ENCODE data around the gene ARRDC3.

ARRDC3 gene

GRCh38 chr5:91361790-91362189 is 21.3 kb downstream of the ARRDC3 start:
- ChIA-PET CTCF (interaction anchor here (0.6 kb wide), 1 partner anchor 26 kb away, joined by 3 read pairs; no protein-coding TSS in a partner anchor), POLR2A (no interaction called here)
- H3K4me3 ChIP-seq (ENCODE audit: low read depth, low read length), result no peak overlapping the region

More at GRCh38 chr5:91361790-91362189, 21.3 kb downstream of the ARRDC3 start:
- no peaks in the 10 kb centered on the region for H3K4me1 ChIP-seq (ENCODE audit: control insufficient read depth, insufficient read depth, low read length)
- H3K27ac ChIP-seq (ENCODE audit: extremely low read depth, low read depth, low read length), result no peak overlapping the region
- TF ChIP-seq PRDM10 (tag by site-specific recombination; IDR thresholded peaks at IDR 0.05), result no peak
- no peak for TF ChIP-seq ZBTB11 (tag by site-specific recombination; conservative IDR thresholded peaks at IDR 0.05; ENCODE audit: low read depth)
- no peak for TF ChIP-seq PATZ1 (tag by site-specific recombination; IDR thresholded peaks at IDR 0.05)
- no peak for TF ChIP-seq ZNF596 (tag by site-specific recombination; IDR thresholded peaks at IDR 0.05)
- no peak for TF ChIP-seq SCRT2 (tag by site-specific recombination; IDR thresholded peaks at IDR 0.05)
- TF ChIP-seq ZNF473 (tag by site-specific recombination; IDR thresholded peaks at IDR 0.05), result no peak
- TF ChIP-seq ZNF561 (tag by site-specific recombination; IDR thresholded peaks at IDR 0.05; ENCODE audit: borderline replicate concordance), result no peak
- no peak for TF ChIP-seq HOXC10 (CRISPR knock-in tag; IDR thresholded peaks at IDR 0.05)
- TF ChIP-seq ZNF776 (tag by site-specific recombination; IDR thresholded peaks at IDR 0.05; ENCODE audit: borderline replicate concordance), result no peak
- no peak for TF ChIP-seq ZNF221 (tag by site-specific recombination; IDR thresholded peaks at IDR 0.05; ENCODE audit: borderline replicate concordance)
- TF ChIP-seq PRDM4 (tag by site-specific recombination; IDR thresholded peaks at IDR 0.05), result no peak
- TF ChIP-seq ZXDB (tag by site-specific recombination; IDR thresholded peaks at IDR 0.05), result no peak
- TF ChIP-seq ZBTB26 (tag by site-specific recombination; optimal IDR thresholded peaks at IDR 0.05), result no peak
- TF ChIP-seq KLF1 (tag by site-specific recombination; IDR thresholded peaks at IDR 0.05), result no peak
- TF ChIP-seq ZFP41 (tag by site-specific recombination; IDR thresholded peaks at IDR 0.05; ENCODE audit: borderline replicate concordance), result no peak
- no peak for TF ChIP-seq ZNF211 (tag by site-specific recombination; IDR thresholded peaks at IDR 0.05; ENCODE audit: low read depth)
- no peak for TF ChIP-seq ZNF558 (tag by site-specific recombination; IDR thresholded peaks at IDR 0.05)
- no peak for TF ChIP-seq ZNF768 (tag by site-specific recombination; IDR thresholded peaks at IDR 0.05)
- H3K9me3 ChIP-seq (ENCODE audit: control insufficient read depth, insufficient read depth, low read depth, low read length), result no peaks in the 10 kb centered on the region
- H3K36me3 ChIP-seq (ENCODE audit: control insufficient read depth in 2 of 2, insufficient read depth in 1 of 2, low read length in 2 of 2), result no peaks in the 10 kb centered on the region; a peak in 1 of 3 replicates

Data from HEK293 (cell line).